HEK293T (cell line): ENCODE measurements around the gene TBC1D22B.
"Not testable (repeated sequence)": the region's sequence is repeated elsewhere in the genome, so short reads cannot be mapped to it uniquely, and the experiment has no call there.

ENCODE experiments used
- CTCF ChIA-PET: fragments of 350-600 bp; formaldehyde crosslinking; extraction: SDS; loops from one replicate; lab custom pipeline; 2021; ENCODE audit warnings: antibody characterized with exemption, inconsistent platforms; lab: Yijun Ruan, JAX
- POLR2A ChIA-PET: fragments of 350-600 bp; formaldehyde crosslinking; extraction: SDS; loops from one replicate; lab custom pipeline; 2020; ENCODE audit warnings: antibody characterized with exemption, inconsistent platforms; lab: Yijun Ruan, JAX
- DNase-seq: peaks from one replicate; pipeline ENCODE4 v3.0.0; 2012; ENCODE audit warnings: mixed read lengths; ENCODE audit errors: extremely low spot score
- ARNT ChIP-seq: fragments of 450-650 bp; IDR thresholded peaks from 2 replicates; pipeline ENCODE4 v1.6.1; 2017; ENCODE audit warnings: mild to moderate bottlenecking
- BHLHE40 ChIP-seq: fragments of 450-650 bp; IDR thresholded peaks from 2 replicates; pipeline ENCODE4 v1.6.1; 2016; ENCODE audit warnings: mild to moderate bottlenecking, moderate library complexity, borderline replicate concordance
- CTBP1 ChIP-seq: fragments of 450-650 bp; IDR thresholded peaks from 2 replicates; pipeline ENCODE4 v1.6.1; 2016; ENCODE audit warnings: borderline replicate concordance
- ELF4 ChIP-seq: fragments of 450-650 bp; IDR thresholded peaks from 2 replicates; pipeline ENCODE4 v1.6.1; 2017; ENCODE audit warnings: antibody characterized with exemption
- FOXA1 ChIP-seq: fragments of 450-650 bp; IDR thresholded peaks from 2 replicates; pipeline ENCODE4 v1.6.1; 2016; ENCODE audit warnings: mild to moderate bottlenecking
- FOXK2 ChIP-seq: fragments of 450-650 bp; IDR thresholded peaks from 2 replicates; pipeline ENCODE4 v1.6.1; 2016; ENCODE audit warnings: mild to moderate bottlenecking
- FOXM1 ChIP-seq: fragments of 450-650 bp; IDR thresholded peaks from 2 replicates; pipeline ENCODE4 v1.6.1; 2017; ENCODE audit warnings: mild to moderate bottlenecking, borderline replicate concordance
- HDGF ChIP-seq: fragments of 450-650 bp; IDR thresholded peaks from 2 replicates; pipeline ENCODE4 v1.6.1; 2017; ENCODE audit warnings: antibody characterized with exemption, borderline replicate concordance
- L3MBTL2 ChIP-seq: fragments of 450-650 bp; conservative IDR thresholded peaks from 2 replicates; pipeline ENCODE4 v1.6.1; 2016; ENCODE audit warnings: mild to moderate bottlenecking
- LEF1 ChIP-seq: fragments of 450-650 bp; IDR thresholded peaks from 2 replicates; pipeline ENCODE4 v1.6.1; 2017; ENCODE audit warnings: mild to moderate bottlenecking, borderline replicate concordance
- NFRKB ChIP-seq: fragments of 450-650 bp; IDR thresholded peaks from 2 replicates; pipeline ENCODE4 v1.6.1; 2016; ENCODE audit warnings: mild to moderate bottlenecking, moderate library complexity
- PKNOX1 ChIP-seq: fragments of 450-650 bp; IDR thresholded peaks from 2 replicates; pipeline ENCODE4 v1.6.1; 2016
- SP1 ChIP-seq: fragments of 450-650 bp; IDR thresholded peaks from 2 replicates; pipeline ENCODE4 v1.6.1; 2017
- SUZ12 ChIP-seq: fragments of 450-650 bp; IDR thresholded peaks from 2 replicates; pipeline ENCODE4 v1.6.1; 2016; ENCODE audit warnings: mild to moderate bottlenecking
- TARDBP ChIP-seq: fragments of 450-650 bp; IDR thresholded peaks from 2 replicates; pipeline ENCODE4 v1.6.1; 2016
- ZNF384 ChIP-seq: fragments of 450-650 bp; IDR thresholded peaks from 2 replicates; pipeline ENCODE4 v1.6.1; 2016

TBC1D22B gene

GRCh38 chr6:37321101-37321500 lies 63.5 kb downstream of the TBC1D22B start:
- TF ChIP-seq FOXM1 (no peak), ZNF384 (no peak), CTBP1 (no peak), FOXK2 (no peak), SUZ12 (no peak), NFRKB (no peak), LEF1 (no peak), BHLHE40 (no peak), FOXA1 (no peak), ELF4 (no peak), HDGF (no peak)
- DNase-seq = no peak
- POLR2A ChIA-PET = no interaction called here
- CTCF ChIA-PET = no interaction called here

DNA sequence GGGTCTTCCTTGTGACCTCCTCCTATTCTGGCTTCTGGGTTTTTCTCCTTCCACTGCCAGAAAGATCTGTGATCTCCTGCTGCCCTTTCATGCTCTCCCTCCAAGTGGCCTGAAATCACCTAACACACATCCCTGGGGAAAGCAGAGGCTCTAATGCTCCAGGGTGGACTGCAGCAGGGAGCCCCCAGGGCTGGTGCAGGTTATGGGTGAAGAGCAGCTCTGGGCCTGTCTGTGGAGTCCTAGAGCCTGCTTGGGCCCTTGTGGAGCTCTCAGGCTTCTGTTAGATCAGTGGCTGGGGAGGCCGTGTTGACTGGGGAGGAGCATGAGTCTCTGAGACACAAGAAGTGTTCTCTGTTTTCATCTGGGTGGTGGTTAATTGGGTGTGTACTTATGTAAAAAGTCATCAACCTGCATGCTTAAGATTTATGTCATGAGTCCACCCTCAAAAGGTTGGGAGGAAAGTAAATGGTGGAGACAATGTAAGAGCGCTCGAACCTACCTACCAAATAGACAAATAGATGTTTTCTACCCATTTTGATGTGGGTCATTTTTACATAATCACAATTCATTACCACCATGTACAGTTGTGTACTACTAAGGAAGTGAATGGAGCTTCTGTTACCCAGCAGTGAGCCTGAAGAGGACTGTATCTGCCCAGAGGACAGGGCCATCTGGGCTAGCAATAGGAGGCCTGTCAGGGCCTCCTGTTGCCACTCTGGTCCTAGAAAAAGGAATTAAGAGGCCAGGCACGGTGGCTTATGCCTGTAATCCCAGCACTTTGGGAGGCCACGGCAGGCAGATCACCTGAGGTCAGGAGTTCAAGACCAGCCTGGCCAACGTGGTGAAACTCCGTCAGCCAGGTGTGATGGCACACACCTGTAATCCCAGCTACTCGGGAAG lies 64.2 kb downstream of the TBC1D22B start:
- no peak for TF ChIP-seq PKNOX1
- TF ChIP-seq NFRKB = no peak
- TF ChIP-seq FOXK2 = no peak
- no peak for TF ChIP-seq BHLHE40
- ChIA-PET CTCF (no interaction called here), POLR2A (no interaction called here)
- no peak for DNase-seq

- DNase-seq = no peak
- TF ChIP-seq ZNF384 = no peak
- no peak for TF ChIP-seq HDGF
- no peak for TF ChIP-seq ELF4
- TF ChIP-seq FOXM1 = no peak
- no peak for TF ChIP-seq TARDBP
- no peak for TF ChIP-seq NFRKB
- no peak for TF ChIP-seq FOXK2
- TF ChIP-seq PKNOX1 = no peak
- TF ChIP-seq CTBP1 = no peak
- TF ChIP-seq SP1 = no peak
- TF ChIP-seq ARNT = no peak
- no peak for TF ChIP-seq L3MBTL2
- no peak for TF ChIP-seq SUZ12
- no peak for TF ChIP-seq FOXA1
- ChIA-PET CTCF (no interaction called here), POLR2A (no interaction called here)
These were observed 66.0 kb downstream of the TBC1D22B start for GRCh38 chr6:37323580-37323979.

DNA sequence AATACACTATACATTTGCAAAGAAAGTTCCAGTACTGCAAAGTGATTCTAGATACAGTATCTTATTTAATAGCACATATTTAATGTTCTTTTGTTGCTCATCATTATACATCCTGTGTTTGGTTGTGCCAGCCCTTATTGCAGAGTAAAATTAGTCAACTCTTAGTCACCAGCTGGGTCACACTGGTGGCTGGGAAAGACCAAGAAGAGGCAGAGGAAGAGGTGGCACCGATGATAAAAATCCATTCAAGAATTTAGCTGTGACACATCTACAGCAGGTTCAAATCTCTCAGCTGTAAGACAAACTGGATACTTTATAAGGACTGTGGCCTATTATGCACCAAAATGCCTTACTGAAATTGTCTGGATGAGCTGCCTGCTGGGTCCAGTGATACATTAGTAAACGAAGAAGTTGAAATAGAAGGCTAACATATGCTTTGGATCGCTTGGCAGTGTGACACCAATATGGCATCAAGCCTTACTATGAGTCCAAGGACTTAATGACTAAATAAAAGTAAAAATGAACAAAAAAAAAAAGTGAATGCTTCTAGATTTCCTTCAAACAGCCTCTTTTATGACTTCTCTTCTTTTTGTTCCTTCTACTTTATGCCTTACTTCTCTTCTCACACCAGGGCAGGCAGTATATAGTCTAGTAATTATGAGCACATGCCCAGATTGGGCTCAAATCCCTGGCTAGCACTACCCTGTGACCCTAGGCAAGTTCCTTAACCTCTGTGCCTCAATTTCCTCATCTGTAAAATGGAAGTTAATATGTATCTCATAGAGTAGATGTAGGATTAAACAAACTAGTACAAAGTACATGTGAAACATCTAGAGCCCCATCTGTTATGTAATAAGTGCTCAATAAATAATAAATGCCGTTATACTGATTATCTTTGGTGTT lies 66.8 kb downstream of the TBC1D22B start:
- ChIA-PET CTCF (interaction anchor here (1.1 to 1.9 kb wide), 3 partner anchors 9 to 32 kb away, joined by 3 to 7 read pairs (median 5); no protein-coding TSS in a partner anchor), POLR2A (no interaction called here)
- DNase-seq = no peak

DNA sequence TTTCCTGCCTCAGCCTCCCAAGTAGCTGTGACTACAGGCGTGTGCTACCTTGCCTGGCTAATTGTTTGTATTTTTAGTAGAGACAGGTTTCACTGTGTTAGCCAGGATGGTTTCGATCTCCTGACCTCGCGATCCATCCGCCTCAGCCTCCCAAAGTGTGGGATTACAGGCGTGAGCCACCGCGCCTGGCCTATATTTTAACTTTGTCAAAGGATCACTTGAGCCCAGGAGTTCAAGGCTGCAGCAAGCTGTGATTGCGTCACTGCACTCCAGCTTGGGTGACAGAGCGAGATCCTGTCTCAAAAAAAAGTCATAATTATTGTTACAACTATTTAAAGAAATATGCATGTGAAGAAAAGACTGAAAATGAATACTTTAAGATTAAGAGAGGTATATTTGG lies 72.8 kb downstream of the TBC1D22B start:
- POLR2A ChIA-PET, CTCF ChIA-PET, DNase-seq: not testable (repeated sequence)

More for the DNA sequence above, 66.8 kb downstream of the TBC1D22B start:
- TF ChIP-seq SUZ12 = no peak
- TF ChIP-seq SP1 = no peak
- no peak for TF ChIP-seq BHLHE40
- TF ChIP-seq LEF1 = no peak
- no peak for TF ChIP-seq TARDBP
- no peak for TF ChIP-seq L3MBTL2

- ChIA-PET POLR2A (no interaction called here), CTCF (no interaction called here)
- TF ChIP-seq FOXK2 = no peak
- no peak for DNase-seq
These were observed 73.5 kb downstream of the TBC1D22B start for GRCh38 chr6:37331047-37331446.

DNA sequence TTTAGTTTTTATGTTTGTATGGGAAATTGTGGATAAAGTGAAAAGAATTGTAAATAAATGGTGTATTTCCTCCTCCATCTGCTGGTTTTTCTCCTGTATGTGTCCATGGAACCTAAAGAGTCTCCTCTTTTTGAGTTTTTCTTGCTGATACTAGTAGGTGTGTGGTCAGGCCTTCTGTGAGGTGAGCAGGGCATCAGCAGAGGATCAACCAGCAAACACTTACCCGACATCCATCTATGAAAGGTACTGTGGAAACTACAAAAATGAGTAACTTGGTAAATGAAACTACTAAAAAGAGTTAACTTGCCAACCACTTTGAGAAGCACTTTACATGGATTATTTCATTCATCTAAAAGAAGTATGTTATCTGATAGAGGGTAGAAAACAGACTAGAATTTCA lies 75.3 kb downstream of the TBC1D22B start:
- TF ChIP-seq ELF4 (no peak), LEF1 (no peak), ZNF384 (no peak), SUZ12 (no peak), BHLHE40 (no peak), PKNOX1 (no peak)
- CTCF ChIA-PET = no interaction called here
- DNase-seq = no peak
- POLR2A ChIA-PET = no interaction called here
